GM19240 (cell line): ENCODE results near the gene CACNA1H.
"Not testable (repeated sequence)": the region's sequence is repeated elsewhere in the genome, so short reads cannot be mapped to it uniquely, and the experiment has no call there.

Source experiments
- DNase-seq: peaks from one replicate; pipeline ENCODE4 v3.0.0; 2011; ENCODE audit warnings: low spot score; ENCODE audit not compliant: insufficient read length

CACNA1H gene

GRCh38 chr16:1223355-1224214 lies 70.7 kb downstream of the CACNA1H start:
- no peak for DNase-seq

- no peak for DNase-seq
Observed at GRCh38 chr16:1224558-1224957, 71.7 kb downstream of the CACNA1H start.

GRCh38 chr16:1225051-1225451 lies 72.1 kb downstream of the CACNA1H start, which contains the start of gene TPSG1:
TSS of gene TPSG1 (minus strand) at chr16:1225268. CDS start at chr16:1225252, 16 bp downstream.
- DNase-seq, result no peak

GRCh38 chr16:1225728-1226311 lies 72.9 kb downstream of the CACNA1H start:
- DNase-seq, result not testable (repeated sequence)

- not testable (repeated sequence) for DNase-seq
Observed at GRCh38 chr16:1226692-1227091, 73.8 kb downstream of the CACNA1H start.

GRCh38 chr16:1228227-1228626 lies 75.3 kb downstream of the CACNA1H start:
- DNase-seq, result not testable (repeated sequence)

- not testable (repeated sequence) for DNase-seq
Observed at GRCh38 chr16:1229476-1229875, 76.6 kb downstream of the CACNA1H start.

- DNase-seq, result not testable (repeated sequence)
Observed at GRCh38 chr16:1230084-1230470, 77.2 kb downstream of the CACNA1H start, which contains the start of gene TPSB2. TSS of gene TPSB2 (minus strand) at chr16:1230184. CDS start at chr16:1229951, 233 bp downstream.

GRCh38 chr16:1230471-1231212 lies 77.7 kb downstream of the CACNA1H start:
- DNase-seq, result not testable (repeated sequence)

- not testable (repeated sequence) for DNase-seq
Observed at GRCh38 chr16:1231301-1231700, 78.4 kb downstream of the CACNA1H start.

GRCh38 chr16:1232049-1232748 lies 79.3 kb downstream of the CACNA1H start:
- DNase-seq, result not testable (repeated sequence)

- DNase-seq, result not testable (repeated sequence)
Observed at GRCh38 chr16:1236659-1237058, 83.8 kb downstream of the CACNA1H start.

GRCh38 chr16:1237990-1238389 lies 85.1 kb downstream of the CACNA1H start:
- DNase-seq, result no peak

- not testable (repeated sequence) for DNase-seq
Observed at GRCh38 chr16:1238909-1239308, 86.0 kb downstream of the CACNA1H start.

- not testable (repeated sequence) for DNase-seq
Observed at GRCh38 chr16:1239575-1239974, 86.7 kb downstream of the CACNA1H start.

- DNase-seq, result not testable (repeated sequence)
Observed at GRCh38 chr16:1240436-1240835, 87.5 kb downstream of the CACNA1H start, which contains the start of gene TPSAB1. TSS of gene TPSAB1 (plus strand) at chr16:1240705. CDS start at chr16:1240939, 234 bp downstream.

GRCh38 chr16:1241081-1241480 lies 88.2 kb downstream of the CACNA1H start:
- not testable (repeated sequence) for DNase-seq

- not testable (repeated sequence) for DNase-seq
Observed at GRCh38 chr16:1243363-1243762, 90.5 kb downstream of the CACNA1H start.

GRCh38 chr16:1243907-1244850 lies 91.3 kb downstream of the CACNA1H start:
- not testable (repeated sequence) for DNase-seq

- no peak for DNase-seq
Observed at GRCh38 chr16:1244881-1245280, 92.0 kb downstream of the CACNA1H start.
